SK-N-SH treated with all-trans-retinoic acid at 6 μM for 48 hours (cell line): ENCODE results near the gene CXCL9.
"Not testable (repeated sequence)": the region's sequence is repeated elsewhere in the genome, so short reads cannot be mapped to it uniquely, and the experiment has no call there.

ENCODE experiments used
- ATAC-seq: fragments of 200-7000 bp; cut with Tn5 transposase; 3 replicates; pipeline ENCODE4 v1.9.1; 2020; ENCODE audit warnings: mild to moderate bottlenecking, moderate library complexity
- ARNTL ChIP-seq: fragments of 450-650 bp; formaldehyde crosslinking; IDR thresholded peaks from 2 replicates; pipeline ENCODE4 v1.5.0; 2020; ENCODE audit warnings: low read depth, mild to moderate bottlenecking, moderate library complexity, borderline replicate concordance
- CREB5 ChIP-seq: fragments of 250-450 bp; sonication (Bioruptor Pico); IDR thresholded peaks from 2 replicates; pipeline ENCODE4 v1.5.1; 2020; ENCODE audit warnings: low read depth, mild to moderate bottlenecking, moderate library complexity
- CSDC2 ChIP-seq: fragments of 250-450 bp; sonication (Bioruptor Pico); IDR thresholded peaks from 2 replicates; pipeline ENCODE4 v1.5.0; 2020; ENCODE audit warnings: mild to moderate bottlenecking, moderate library complexity
- CSRNP3 ChIP-seq: fragments of 250-450 bp; sonication (Bioruptor Pico); IDR thresholded peaks from 2 replicates; pipeline ENCODE4 v1.5.1; 2021; ENCODE audit warnings: mild to moderate bottlenecking, moderate library complexity
- GLIS3 ChIP-seq: fragments of 250-450 bp; sonication (Bioruptor Pico); IDR thresholded peaks from 2 replicates; pipeline ENCODE4 v1.5.0; 2020; ENCODE audit warnings: mild to moderate bottlenecking, moderate library complexity
- ISL1 ChIP-seq: fragments of 250-450 bp; sonication (Bioruptor Pico); IDR thresholded peaks from 2 replicates; pipeline ENCODE4 v2.1.2; 2022; ENCODE audit warnings: mild to moderate bottlenecking, moderate library complexity
- PATZ1 ChIP-seq: fragments of 250-450 bp; sonication (Bioruptor Pico); IDR thresholded peaks from 2 replicates; pipeline ENCODE4 v1.8.0; 2020; ENCODE audit warnings: mild to moderate bottlenecking, moderate library complexity, borderline replicate concordance
- RARB ChIP-seq: fragments of 250-450 bp; sonication (Bioruptor Pico); IDR thresholded peaks from 2 replicates; pipeline ENCODE4 v1.8.0; 2021; ENCODE audit warnings: mild to moderate bottlenecking, moderate library complexity
- TCF4 ChIP-seq: fragments of 250-450 bp; sonication (Bioruptor Pico); IDR thresholded peaks from 2 replicates; pipeline ENCODE4 v1.8.0; 2021; ENCODE audit warnings: mild to moderate bottlenecking, moderate library complexity, borderline replicate concordance
- TSHZ2 ChIP-seq: fragments of 250-450 bp; sonication (Bioruptor Pico); IDR thresholded peaks from 2 replicates; pipeline ENCODE4 v1.5.0; 2020; ENCODE audit warnings: mild to moderate bottlenecking, moderate library complexity
- ZC3H10 ChIP-seq: fragments of 250-450 bp; sonication (Bioruptor Pico); IDR thresholded peaks from 2 replicates; pipeline ENCODE4 v1.5.1; 2021; ENCODE audit warnings: mild to moderate bottlenecking, moderate library complexity
- ZFP3 ChIP-seq: fragments of 250-450 bp; sonication (Bioruptor Pico); IDR thresholded peaks from 2 replicates; pipeline ENCODE4 v1.5.0; 2020; ENCODE audit warnings: mild to moderate bottlenecking, moderate library complexity
- ZFP30 ChIP-seq: fragments of 450-650 bp; formaldehyde crosslinking; IDR thresholded peaks from 2 replicates; pipeline ENCODE4 v1.5.0; 2022; ENCODE audit warnings: mild to moderate bottlenecking, moderate library complexity
- ZNF8 ChIP-seq: fragments of 450-650 bp; formaldehyde crosslinking; IDR thresholded peaks from 2 replicates; pipeline ENCODE4 v1.5.0; 2020; ENCODE audit warnings: mild to moderate bottlenecking, moderate library complexity

CXCL9 gene

GRCh38 chr4:75968084-75968483, 39.2 kb downstream of the CXCL9 start:
- no peak for ATAC-seq
- no peak for TF ChIP-seq PATZ1
- TF ChIP-seq ZFP3: no peak

GRCh38 chr4:75963558-75963957, 43.8 kb downstream of the CXCL9 start:
- no peak for ATAC-seq
- TF ChIP-seq ARNTL (CRISPR knock-in tag) (no peak), TCF4 (CRISPR knock-in tag) (no peak), CREB5 (no peak)

GRCh38 chr4:75962072-75962471, 45.2 kb downstream of the CXCL9 start:
- not testable (repeated sequence) for ATAC-seq
- peak; percentile 85 for TF ChIP-seq ZNF8 (CRISPR knock-in tag)

- not testable (repeated sequence) for ATAC-seq
These were observed 48.8 kb downstream of the CXCL9 start for GRCh38 chr4:75958546-75958945.

- ATAC-seq: not testable (repeated sequence)
These were observed 52.5 kb downstream of the CXCL9 start for GRCh38 chr4:75954811-75955210.

GRCh38 chr4:75953509-75953908, 53.8 kb downstream of the CXCL9 start:
- no peak for TF ChIP-seq ZFP30
- no peak for TF ChIP-seq GLIS3 (CRISPR knock-in tag)
- TF ChIP-seq TSHZ2 (CRISPR knock-in tag): no peak
- TF ChIP-seq CSDC2 (CRISPR knock-in tag): no peak
- no peak for TF ChIP-seq ZNF8 (CRISPR knock-in tag)
- no peak for TF ChIP-seq TCF4 (CRISPR knock-in tag)
- no peak for TF ChIP-seq ISL1 (CRISPR knock-in tag)
- no peak for TF ChIP-seq ZC3H10 (CRISPR knock-in tag)
- no peak for TF ChIP-seq RARB
- TF ChIP-seq CSRNP3 (CRISPR knock-in tag): no peak
- no peak for ATAC-seq
